Measurements from ENCODE around the gene COQ10A. TPM values are rescaled to one million over a fixed set of nuclear protein-coding genes. Genes with fewer than 3 reads are reported as not detected.

The COQ10A gene
- total RNA-seq, 2 donors from 2014 or later, result 20.5 to 23.2 TPM

DNA sequence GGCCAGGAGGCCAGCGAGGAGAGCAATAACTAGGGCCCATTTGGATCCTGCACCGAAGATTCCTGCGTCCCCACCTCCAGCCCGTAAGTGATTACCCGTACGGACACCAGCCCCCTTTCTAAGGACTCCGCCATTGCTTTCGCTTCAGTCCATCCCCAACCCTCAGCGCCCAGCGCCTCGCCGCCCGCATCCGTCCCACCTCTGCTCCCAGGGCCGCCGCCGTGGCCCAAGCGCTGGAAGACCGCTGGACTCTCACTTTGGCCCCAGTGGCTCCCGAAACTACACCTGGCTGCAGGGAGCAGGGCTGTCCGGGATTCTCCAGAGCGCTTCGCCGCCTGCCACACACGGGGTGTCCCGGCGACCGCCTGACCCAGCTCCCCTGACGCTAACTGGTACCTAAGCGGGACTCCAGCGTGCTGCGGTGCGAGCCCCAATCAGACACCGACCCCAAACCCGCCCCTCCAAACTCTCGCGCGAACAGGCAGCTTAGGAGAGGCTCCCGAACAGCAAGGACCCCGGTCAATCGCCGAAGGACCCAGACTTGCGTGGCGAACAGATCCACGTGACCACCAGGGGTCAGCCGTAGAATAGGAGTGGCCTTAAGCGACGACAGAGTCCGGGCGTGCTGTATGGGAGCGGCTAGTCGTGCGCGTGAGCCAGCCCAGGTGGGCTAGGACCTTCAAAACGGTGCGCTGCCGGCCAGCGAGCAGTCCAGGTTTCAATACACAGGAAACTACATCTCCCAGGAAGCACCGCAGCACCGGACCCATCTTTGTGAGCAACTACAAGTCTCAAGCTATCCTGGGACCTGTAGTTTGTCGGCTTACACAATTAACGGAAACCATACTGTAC, 49.1 kb downstream of the COQ10A start, which contains the start of gene CNPY2:
Gene CNPY2, minus strand, starts transcription at position 367 of the 852 bp plus-strand sequence. CDS start 771 bp downstream, outside the sequence.
- Histone ChIP-seq H3K36me3 (ENCODE audit: control insufficient read depth, insufficient read depth, low read length) (peaks cover 24% of the 10 kb centered on the region), H3K9ac (ENCODE audit: extremely low read depth, low read length, poor library complexity, severe bottlenecking) (peak within 1 kb of the TSS; percentile 95), H3K27ac (ENCODE audit: low read depth, low read length) (peak within 1 kb of the TSS; percentile 79), H3K4me3 (ENCODE audit: low read length) (peak within 1 kb of the TSS; percentile 96), H3K9me3 (ENCODE audit: control insufficient read depth, low read length) (no peaks in the 10 kb centered on the region), H3K4me1 (ENCODE audit: control insufficient read depth, insufficient read depth, low read length) (peaks cover 5% of the 10 kb centered on the region), H3K27me3 (ENCODE audit: control insufficient read depth, insufficient read depth, low read length, poor library complexity, severe bottlenecking) (no peaks in the 10 kb centered on the region)
- no peaks in the 10 kb centered on the region for H3K9me3 Mint-ChIP-seq
- DNase-seq, result peak; percentile 100
- H3K4me1 Mint-ChIP-seq, result peaks cover 5% of the 10 kb centered on the region
- H3K27ac Mint-ChIP-seq, result peak within 1 kb of the TSS; percentile 99
- H3K4me3 Mint-ChIP-seq, result peak within 1 kb of the TSS; percentile 98
- TF ChIP-seq, protein P1, sequence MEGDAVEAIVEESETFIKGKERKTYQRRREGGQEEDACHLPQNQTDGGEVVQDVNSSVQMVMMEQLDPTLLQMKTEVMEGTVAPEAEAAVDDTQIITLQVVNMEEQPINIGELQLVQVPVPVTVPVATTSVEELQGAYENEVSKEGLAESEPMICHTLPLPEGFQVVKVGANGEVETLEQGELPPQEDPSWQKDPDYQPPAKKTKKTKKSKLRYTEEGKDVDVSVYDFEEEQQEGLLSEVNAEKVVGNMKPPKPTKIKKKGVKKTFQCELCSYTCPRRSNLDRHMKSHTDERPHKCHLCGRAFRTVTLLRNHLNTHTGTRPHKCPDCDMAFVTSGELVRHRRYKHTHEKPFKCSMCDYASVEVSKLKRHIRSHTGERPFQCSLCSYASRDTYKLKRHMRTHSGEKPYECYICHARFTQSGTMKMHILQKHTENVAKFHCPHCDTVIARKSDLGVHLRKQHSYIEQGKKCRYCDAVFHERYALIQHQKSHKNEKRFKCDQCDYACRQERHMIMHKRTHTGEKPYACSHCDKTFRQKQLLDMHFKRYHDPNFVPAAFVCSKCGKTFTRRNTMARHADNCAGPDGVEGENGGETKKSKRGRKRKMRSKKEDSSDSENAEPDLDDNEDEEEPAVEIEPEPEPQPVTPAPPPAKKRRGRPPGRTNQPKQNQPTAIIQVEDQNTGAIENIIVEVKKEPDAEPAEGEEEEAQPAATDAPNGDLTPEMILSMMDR (conservative IDR thresholded peaks at IDR 0.05), result peak; percentile 37
- WGBS, 2 experiments (ENCODE audit: insufficient coverage in 1 of 2, insufficient read length in 1 of 2), result 0% methylated on average over 22 to 62 of the region's 62 CpGs
- peaks cover 36% of the 10 kb centered on the region for H3K36me3 Mint-ChIP-seq (ENCODE audit: low read depth)
- no peaks in the 10 kb centered on the region for H3K27me3 Mint-ChIP-seq (ENCODE audit: insufficient read depth)

DNA sequence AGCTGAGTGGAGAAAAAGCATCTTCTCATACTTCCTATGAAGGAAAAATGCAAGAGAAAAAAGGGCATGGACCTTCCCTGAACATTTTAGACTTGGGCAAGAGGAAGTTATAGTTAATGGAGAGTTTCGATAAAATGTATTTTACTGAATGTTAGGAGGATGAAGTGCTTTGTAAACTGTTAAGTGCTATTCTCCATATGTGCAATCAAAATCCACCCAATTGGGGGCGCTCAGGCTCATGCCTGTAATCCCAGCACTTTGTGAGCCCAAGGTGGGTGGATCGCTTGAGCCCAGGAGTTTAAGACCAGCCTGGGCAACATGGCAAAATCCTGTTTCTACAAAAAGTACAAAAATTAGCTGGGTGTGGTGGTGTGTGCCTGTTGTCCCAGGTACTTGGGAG, 50.9 kb downstream of the COQ10A start:
- peak; percentile 81 for DNase-seq
- peaks cover 17% of the 10 kb centered on the region for H3K36me3 ChIP-seq (ENCODE audit: control insufficient read depth, insufficient read depth, low read length)
- no peak overlapping the region for H3K9ac ChIP-seq (ENCODE audit: extremely low read depth, low read length, poor library complexity, severe bottlenecking)
- H3K27ac Mint-ChIP-seq, result no peak overlapping the region
- WGBS, 2 experiments (ENCODE audit: insufficient coverage in 1 of 2, insufficient read length in 1 of 2), result 79 to 86% methylated on average over 3 of the region's 3 CpGs
- TF ChIP-seq, protein P1 (conservative IDR thresholded peaks at IDR 0.05), result peak; percentile 61
- H3K9me3 Mint-ChIP-seq, result no peaks in the 10 kb centered on the region
- H3K27me3 ChIP-seq (ENCODE audit: control insufficient read depth, insufficient read depth, low read length, poor library complexity, severe bottlenecking), result no peaks in the 10 kb centered on the region
- H3K4me1 ChIP-seq (ENCODE audit: control insufficient read depth, insufficient read depth, low read length), result peaks cover 5% of the 10 kb centered on the region
- H3K27me3 Mint-ChIP-seq (ENCODE audit: insufficient read depth), result no peaks in the 10 kb centered on the region
- no peak overlapping the region for H3K27ac ChIP-seq (ENCODE audit: low read depth, low read length)
- no peak overlapping the region for H3K4me3 ChIP-seq (ENCODE audit: low read length)
- H3K4me1 Mint-ChIP-seq, result peaks cover 5% of the 10 kb centered on the region
- no peak overlapping the region for H3K4me3 Mint-ChIP-seq
- H3K36me3 Mint-ChIP-seq (ENCODE audit: low read depth), result peaks cover 26% of the 10 kb centered on the region
- H3K9me3 ChIP-seq (ENCODE audit: control insufficient read depth, low read length), result no peaks in the 10 kb centered on the region

Other genes starting within 250 kb of the COQ10A start
- 10 to 100 TPM in 1 of 2 donors, 1 to 10 TPM in 1; 9.8 to 10.2 TPM for gene IKZF4, start 245.9 kb upstream of the COQ10A start, total RNA-seq
- 10 to 100 TPM; 35.8 to 58.6 TPM for gene RPS26, start 225.0 kb upstream of the COQ10A start, total RNA-seq
- 10 to 100 TPM; 45.7 to 51.8 TPM for gene ERBB3, start 186.8 kb upstream of the COQ10A start, total RNA-seq
- 100 to 1,000 TPM; 128 to 161 TPM for gene PA2G4, start 162.4 kb upstream of the COQ10A start, total RNA-seq
- 1,000 to 10,000 TPM; 4,305 to 4,379 TPM for gene RPL41, start 150.3 kb upstream of the COQ10A start, total RNA-seq
- gene ZC3H10, start 148.7 kb upstream of the COQ10A start, total RNA-seq, result 1 to 10 TPM; 7.9 to 9.1 TPM
- gene ESYT1, start 138.7 kb upstream of the COQ10A start, total RNA-seq, result 100 to 1,000 TPM in 1 of 2 donors, 10 to 100 TPM in 1; 97.0 to 118 TPM
- gene MYL6B, start 114.4 kb upstream of the COQ10A start, total RNA-seq, result 100 to 1,000 TPM; 153 to 191 TPM
- gene MYL6, start 108.6 kb upstream of the COQ10A start, total RNA-seq, result 1,000 to 10,000 TPM; 1,640 to 1,647 TPM
- gene SMARCC2, start 77.5 kb upstream of the COQ10A start, total RNA-seq, result 100 to 1,000 TPM; 127 to 129 TPM
- gene RNF41, start 45.0 kb upstream of the COQ10A start, total RNA-seq, result 10 to 100 TPM; 45.8 to 48.9 TPM
- gene NABP2, start 42.6 kb upstream of the COQ10A start, total RNA-seq, result 10 to 100 TPM; 27.0 to 35.1 TPM
- 1 to 10 TPM; 2.5 to 3.2 TPM for gene SLC39A5, start 36.9 kb upstream of the COQ10A start, total RNA-seq
- 10 to 100 TPM; 39.3 to 54.9 TPM for gene ANKRD52, start 8.6 kb upstream of the COQ10A start, total RNA-seq
- gene CS, start 33.4 kb downstream of the COQ10A start, total RNA-seq, result 100 to 1,000 TPM; 134 to 167 TPM
- gene CNPY2, start 49.0 kb downstream of the COQ10A start, total RNA-seq, result 100 to 1,000 TPM; 183 to 198 TPM
- gene PAN2, start 67.1 kb downstream of the COQ10A start, total RNA-seq, result 10 to 100 TPM; 66.5 to 90.3 TPM
- 10 to 100 TPM in 1 of 2 donors, 1 to 10 TPM in 1; 4.6 to 10.4 TPM for gene IL23A, start 71.9 kb downstream of the COQ10A start, total RNA-seq
- gene STAT2, start 93.2 kb downstream of the COQ10A start, total RNA-seq, result 100 to 1,000 TPM; 107 to 112 TPM
- gene APOF, start 95.9 kb downstream of the COQ10A start, total RNA-seq, result not detected
- gene TIMELESS, start 182.5 kb downstream of the COQ10A start, total RNA-seq, result 10 to 100 TPM; 64.5 to 85.3 TPM
- not detected for gene MIP, start 187.7 kb downstream of the COQ10A start, total RNA-seq
- 1 to 10 TPM; 2.9 to 3.8 TPM for gene SPRYD4, start 201.6 kb downstream of the COQ10A start, total RNA-seq
- gene GLS2, start 221.2 kb downstream of the COQ10A start, total RNA-seq, result 1 to 10 TPM; 1.5 to 2.7 TPM